Measurements from ENCODE around the gene NETO2. TPM values are rescaled to one million over a fixed set of nuclear protein-coding genes. Genes with fewer than 3 reads are reported as not detected.

The NETO2 gene
- total RNA-seq, 1 experiment from 2014 or later: 10.3 TPM

- Histone ChIP-seq H3K9ac (ENCODE audit: low read length) (no peak overlapping the region), H3K27ac (ENCODE audit: low read depth, low read length) (no peak overlapping the region), H3K9me2 (ENCODE audit: insufficient read depth) (0 out of 2 replicates have a peak, but pooled peaks cover 4% of the 10 kb centered on the region), H3K4me1 (ENCODE audit: control insufficient read depth in 1 of 2, insufficient read depth in 2 of 2, low read length in 2 of 2) (no peaks in the 10 kb centered on the region), H2AFZ (ENCODE audit: low read depth, low read length, poor library complexity, severe bottlenecking) (no peak overlapping the region), H3K9me3 (ENCODE audit: control insufficient read depth in 1 of 2, insufficient read depth in 1 of 2, low read depth in 1 of 2, low read length in 2 of 2) (no peaks in the 10 kb centered on the region), H3K79me2 (ENCODE audit: insufficient read depth, low read length) (no peaks in the 10 kb centered on the region), H4K20me1 (ENCODE audit: insufficient read depth) (no peaks in the 10 kb centered on the region), H3K4me2 (ENCODE audit: low read length) (no peak overlapping the region), H3K36me3 (ENCODE audit: control insufficient read depth in 1 of 2, insufficient read depth in 2 of 2, low read length in 2 of 2) (no peaks in the 10 kb centered on the region), H3K4me3 (replicated peaks in 1 of 2; ENCODE audit: low read depth in 1 of 2, low read length in 2 of 2) (no peak overlapping the region), H3K27me3 (ENCODE audit: insufficient read depth, low read length) (no peaks in the 10 kb centered on the region)
- RAD21 ChIA-PET (ENCODE audit: low non-redundant PET in 1 of 2, low total read pairs in 2 of 2, uncharacterized antibody in 2 of 2, unreplicated experiment in 2 of 2): no interaction called here
- intact Hi-C loops (cut with micrococcal nuclease): no loop called here
- DNase-seq (ENCODE audit: low read depth, low spot score): no peak
- BruUV-seq (replicated peaks): no TSS peak
- no peak for ATAC-seq
- TF ChIP-seq CBX3 (IDR thresholded peaks at IDR 0.05; ENCODE audit: low read depth) (no peak), JUND (IDR thresholded peaks at IDR 0.05) (no peak), TCF7L2 (IDR thresholded peaks at IDR 0.05; ENCODE audit: borderline replicate concordance, extremely low read depth, insufficient read depth, insufficient read length) (no peak), RAD21 (IDR thresholded peaks at IDR 0.05; ENCODE audit: low read depth) (no peak), SIN3A (IDR thresholded peaks at IDR 0.05; ENCODE audit: low read depth) (no peak), EGR1 (IDR thresholded peaks at IDR 0.05; ENCODE audit: low read depth) (no peak), POLR2AphosphoS5 (IDR thresholded peaks at IDR 0.05; ENCODE audit: low read depth, low read length) (no peak), FOSL1 (IDR thresholded peaks at IDR 0.05; ENCODE audit: low read depth) (no peak), SP1 (IDR thresholded peaks at IDR 0.05; ENCODE audit: low read depth) (no peak), ELF1 (IDR thresholded peaks at IDR 0.05; ENCODE audit: borderline replicate concordance, low read depth) (no peak), ZNF274 (IDR thresholded peaks at IDR 0.05; ENCODE audit: low read depth, low read length) (no peak), EZH2phosphoT487 (IDR thresholded peaks at IDR 0.05; ENCODE audit: borderline replicate concordance) (no peak), ZFX (IDR thresholded peaks at IDR 0.05) (no peak), CEBPB (IDR thresholded peaks at IDR 0.05; ENCODE audit: low read depth) (no peak)
- POLR2A ChIA-PET: interaction anchor here (0.7 kb wide), 1 partner anchor 16 kb away, joined by 3 read pairs; no protein-coding TSS in a partner anchor
- CTCF ChIA-PET: interaction anchor here (1.0 kb wide), 1 partner anchor 16 kb away, joined by 3 read pairs; no protein-coding TSS in a partner anchor
Observed at GRCh38 chr16:47125757-47126156, 18.0 kb downstream of the NETO2 start.

- ChIA-PET CTCF (interaction anchor here (0.7 kb wide), 1 partner anchor 42 kb away, joined by 3 read pairs; no protein-coding TSS in a partner anchor), RAD21 (ENCODE audit: low non-redundant PET in 1 of 2, low total read pairs in 2 of 2, uncharacterized antibody in 2 of 2, unreplicated experiment in 2 of 2) (no interaction called here), POLR2A (no interaction called here)
- H3K4me2 ChIP-seq (ENCODE audit: low read length): no peak overlapping the region
- no peak overlapping the region for H3K4me3 ChIP-seq (replicated peaks in 1 of 2; ENCODE audit: low read depth in 1 of 2, low read length in 2 of 2)
- intact Hi-C loops (cut with micrococcal nuclease): no loop called here
- H2AFZ ChIP-seq (ENCODE audit: low read depth, low read length, poor library complexity, severe bottlenecking): no peak overlapping the region
- no peaks in the 10 kb centered on the region for H3K27me3 ChIP-seq (ENCODE audit: insufficient read depth, low read length)
- H4K20me1 ChIP-seq (ENCODE audit: insufficient read depth): no peaks in the 10 kb centered on the region
- H3K9me3 ChIP-seq (ENCODE audit: control insufficient read depth in 1 of 2, insufficient read depth in 1 of 2, low read depth in 1 of 2, low read length in 2 of 2): no peaks in the 10 kb centered on the region
- ATAC-seq: no peak
- no peak overlapping the region for H3K9ac ChIP-seq (ENCODE audit: low read length)
- DNase-seq (ENCODE audit: low read depth, low spot score): no peak
- no peaks in the 10 kb centered on the region for H3K36me3 ChIP-seq (ENCODE audit: control insufficient read depth in 1 of 2, insufficient read depth in 2 of 2, low read length in 2 of 2)
- H3K27ac ChIP-seq (ENCODE audit: low read depth, low read length): no peak overlapping the region
- BruUV-seq (replicated peaks): no TSS peak
- no peaks in the 10 kb centered on the region for H3K4me1 ChIP-seq (ENCODE audit: control insufficient read depth in 1 of 2, insufficient read depth in 2 of 2, low read length in 2 of 2)
- H3K9me2 ChIP-seq (ENCODE audit: insufficient read depth): no peaks in the 10 kb centered on the region
- no peaks in the 10 kb centered on the region for H3K79me2 ChIP-seq (ENCODE audit: insufficient read depth, low read length)
- TF ChIP-seq ZNF274 (IDR thresholded peaks at IDR 0.05; ENCODE audit: low read depth, low read length) (no peak), REST (IDR thresholded peaks at IDR 0.05; ENCODE audit: low read depth) (no peak), YY1 (IDR thresholded peaks at IDR 0.05; ENCODE audit: extremely low read depth, insufficient replicate concordance, low read depth, low read length) (no peak), POLR2AphosphoS5 (IDR thresholded peaks at IDR 0.05; ENCODE audit: low read depth, low read length) (no peak), RAD21 (IDR thresholded peaks at IDR 0.05; ENCODE audit: low read depth) (no peak), EZH2phosphoT487 (IDR thresholded peaks at IDR 0.05; ENCODE audit: borderline replicate concordance) (no peak), ZBTB33 (IDR thresholded peaks at IDR 0.05; ENCODE audit: extremely low read depth, insufficient replicate concordance, low read length) (no peak)
Observed at GRCh38 chr16:47113130-47113529, 30.6 kb downstream of the NETO2 start.

All from HCT116 (cell line).